ENCODE measurements around the gene MAMDC2.

GRCh38 chr9:70260007-70260443 is 216.4 kb downstream of the MAMDC2 start:
- TF ChIP-seq EZH2phosphoT487 (IDR thresholded peaks at IDR 0.05; ENCODE audit: borderline replicate concordance): no peak
- TF ChIP-seq, protein P1, sequence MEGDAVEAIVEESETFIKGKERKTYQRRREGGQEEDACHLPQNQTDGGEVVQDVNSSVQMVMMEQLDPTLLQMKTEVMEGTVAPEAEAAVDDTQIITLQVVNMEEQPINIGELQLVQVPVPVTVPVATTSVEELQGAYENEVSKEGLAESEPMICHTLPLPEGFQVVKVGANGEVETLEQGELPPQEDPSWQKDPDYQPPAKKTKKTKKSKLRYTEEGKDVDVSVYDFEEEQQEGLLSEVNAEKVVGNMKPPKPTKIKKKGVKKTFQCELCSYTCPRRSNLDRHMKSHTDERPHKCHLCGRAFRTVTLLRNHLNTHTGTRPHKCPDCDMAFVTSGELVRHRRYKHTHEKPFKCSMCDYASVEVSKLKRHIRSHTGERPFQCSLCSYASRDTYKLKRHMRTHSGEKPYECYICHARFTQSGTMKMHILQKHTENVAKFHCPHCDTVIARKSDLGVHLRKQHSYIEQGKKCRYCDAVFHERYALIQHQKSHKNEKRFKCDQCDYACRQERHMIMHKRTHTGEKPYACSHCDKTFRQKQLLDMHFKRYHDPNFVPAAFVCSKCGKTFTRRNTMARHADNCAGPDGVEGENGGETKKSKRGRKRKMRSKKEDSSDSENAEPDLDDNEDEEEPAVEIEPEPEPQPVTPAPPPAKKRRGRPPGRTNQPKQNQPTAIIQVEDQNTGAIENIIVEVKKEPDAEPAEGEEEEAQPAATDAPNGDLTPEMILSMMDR (conservative IDR thresholded peaks at IDR 0.05; ENCODE audit: low read length): no peak
